ENCODE measurements around the gene KNG1. TPM values are rescaled to one million over a fixed set of nuclear protein-coding genes. Genes with fewer than 3 reads are reported as not detected.
"Not testable (repeated sequence)": the region's sequence is repeated elsewhere in the genome, so short reads cannot be mapped to it uniquely, and the experiment has no call there.

The KNG1 gene
- total and polyA plus RNA-seq, 9 donors: 0.23 to 0.52 (median 0.48) TPM; not detected in 6

- 81 to 90% (median 85%) methylated on average over 3 of the region's 3 CpGs for WGBS, 3 donors
- H3K9me3 ChIP-seq: no peaks in the 10 kb centered on the region
- intact Hi-C loops (cut with DNase I): no loop called here
- no peaks in the 10 kb centered on the region for H3K27me3 ChIP-seq
- no peaks in the 10 kb centered on the region for H3K36me3 ChIP-seq
- H3K27ac ChIP-seq: no peak overlapping the region
- TF ChIP-seq POLR2A (IDR thresholded peaks at IDR 0.05): no peak
- TF ChIP-seq EP300 (IDR thresholded peaks at IDR 0.05): no peak
- DNase-seq: no peak
- no peak overlapping the region for H3K4me3 ChIP-seq
- H3K4me1 ChIP-seq (ENCODE audit: insufficient read depth): no peaks in the 10 kb centered on the region
Measured at GRCh38 chr3:186700267-186700666, 16.9 kb upstream of the KNG1 start.

GRCh38 chr3:186702451-186702850, 14.7 kb upstream of the KNG1 start:
- H3K27me3 ChIP-seq; H3K9me3 ChIP-seq; H3K36me3 ChIP-seq; DNase-seq; H3K4me3 ChIP-seq; intact Hi-C loops (cut with DNase I); H3K4me1 ChIP-seq (ENCODE audit: insufficient read depth); H3K27ac ChIP-seq: not testable (repeated sequence)

- H3K9me3 ChIP-seq: no peaks in the 10 kb centered on the region
- WGBS, 3 donors: 77 to 82% (median 80%) methylated on average over 6 of the region's 6 CpGs
- H3K4me1 ChIP-seq (ENCODE audit: insufficient read depth): no peaks in the 10 kb centered on the region
- no peaks in the 10 kb centered on the region for H3K27me3 ChIP-seq
- no peaks in the 10 kb centered on the region for H3K36me3 ChIP-seq
- DNase-seq: no peak
- TF ChIP-seq EP300 (IDR thresholded peaks at IDR 0.05) (no peak), CTCF (IDR thresholded peaks at IDR 0.05) (no peak)
- intact Hi-C loops (cut with DNase I): no loop called here
- no peak overlapping the region for H3K4me3 ChIP-seq
- H3K27ac ChIP-seq: no peak overlapping the region
Measured at GRCh38 chr3:186705882-186706780, 11.0 kb upstream of the KNG1 start.

GRCh38 chr3:186708983-186709679, 8.0 kb upstream of the KNG1 start:
- WGBS, 3 donors: 27 to 39% (median 35%) methylated on average over 6 of the region's 6 CpGs
- Histone ChIP-seq H3K9me3 (no peaks in the 10 kb centered on the region), H3K36me3 (no peaks in the 10 kb centered on the region), H3K4me1 (ENCODE audit: insufficient read depth) (no peaks in the 10 kb centered on the region), H3K27me3 (no peaks in the 10 kb centered on the region), H3K4me3 (no peak overlapping the region), H3K27ac (no peak overlapping the region)
- intact Hi-C loops (cut with DNase I): no loop called here
- no peak for DNase-seq
- TF ChIP-seq EP300 (IDR thresholded peaks at IDR 0.05): no peak
- TF ChIP-seq POLR2A (IDR thresholded peaks at IDR 0.05): no peak
- TF ChIP-seq CTCF (IDR thresholded peaks at IDR 0.05): no peak

GRCh38 chr3:186710694-186711093, 6.5 kb upstream of the KNG1 start:
- H3K9me3 ChIP-seq; H3K27ac ChIP-seq; intact Hi-C loops (cut with DNase I); H3K4me3 ChIP-seq; H3K36me3 ChIP-seq; H3K27me3 ChIP-seq; H3K4me1 ChIP-seq (ENCODE audit: insufficient read depth); DNase-seq: not testable (repeated sequence)
- 56 to 77% (median 73%) methylated on average over 4 of the region's 4 CpGs for WGBS, 3 donors

- intact Hi-C loops (cut with DNase I): no loop called here
- no peaks in the 10 kb centered on the region for H3K4me1 ChIP-seq (ENCODE audit: insufficient read depth)
- no peaks in the 10 kb centered on the region for H3K27me3 ChIP-seq
- no peaks in the 10 kb centered on the region for H3K36me3 ChIP-seq
- H3K4me3 ChIP-seq: no peak overlapping the region
- TF ChIP-seq POLR2A (IDR thresholded peaks at IDR 0.05): no peak
- no peak for TF ChIP-seq CTCF (IDR thresholded peaks at IDR 0.05)
- no peak for TF ChIP-seq EP300 (IDR thresholded peaks at IDR 0.05)
- no peak overlapping the region for H3K27ac ChIP-seq
- no peaks in the 10 kb centered on the region for H3K9me3 ChIP-seq
- DNase-seq: no peak
- 51 to 61% (median 56%) methylated on average over 4 of the region's 4 CpGs for WGBS, 3 donors
Measured at GRCh38 chr3:186713499-186713898, 3.7 kb upstream of the KNG1 start.

All from ovary (tissue), 9 donors.